Gastrocnemius medialis (tissue), 4 donors: ENCODE data around the gene GP5. TPM values are rescaled to one million over a fixed set of nuclear protein-coding genes. Genes with fewer than 3 reads are reported as not detected.

Experiments
- ATAC-seq, 2 donors: fragments of 150-250 bp; one replicate each; pipeline ENCODE4 v1.9.1; 2016
- DNase-seq, 2 donors: peaks; one replicate each; pipeline ENCODE4 v3.0.0-alpha.2; 2019
- H3K27ac ChIP-seq, 4 donors: fragments of 200-600 bp; sonication (generic); 1 replicate in 1 of 4; 2 replicates in 3 of 4; pipeline ENCODE4 v1.5.1; 2016 to 2018; ENCODE audit warnings: mild to moderate bottlenecking in 2 of 4, moderate library complexity in 1 of 4
- H3K27me3 ChIP-seq, 3 donors: fragments of 200-600 bp; sonication (generic) in 2 of 3; 1 replicate in 1 of 3; 2 replicates in 2 of 3; pipeline versions ENCODE4 v1.5.1 to v1.6.0; 2016 to 2019; ENCODE audit warnings: mild to moderate bottlenecking in 1 of 3, moderate library complexity in 1 of 3
- H3K36me3 ChIP-seq, 2 donors: fragments of 200-600 bp; sonication (generic) in 1 of 2; one replicate each; pipeline ENCODE4 v1.5.1; 2017 to 2018
- H3K4me1 ChIP-seq, 2 donors: fragments of 200-600 bp; sonication (generic) in 1 of 2; one replicate each; pipeline ENCODE4 v1.5.1; 2016 to 2017; ENCODE audit warnings: mild to moderate bottlenecking in 2 of 2
- H3K4me3 ChIP-seq, 4 donors: fragments of 200-600 bp; sonication (generic) in 3 of 4; 1 replicate in 1 of 4; 2 replicates in 3 of 4; pipeline ENCODE4 v1.5.1; 2016 to 2019; ENCODE audit warnings: mild to moderate bottlenecking in 2 of 4
- H3K9me3 ChIP-seq, 3 donors: fragments of 200-600 bp; sonication (generic) in 2 of 3; 1 replicate in 1 of 3; 2 replicates in 2 of 3; pipeline ENCODE4 v1.5.1; 2016 to 2019
- CTCF ChIP-seq, 5 experiments: fragments of 450-650 bp in 3 of 5; fragments of 200-600 bp in 2 of 5; sonication (generic) in 2 of 5; IDR thresholded peaks in 4 of 5; conservative IDR thresholded peaks in 1 of 5; 1 replicate in 4 of 5; 2 replicates in 1 of 5; pipeline ENCODE4 v1.5.1; 2016 to 2019; ENCODE audit warnings: antibody characterized with exemption in 5 of 5, mild to moderate bottlenecking in 3 of 5, moderate library complexity in 3 of 5
- POLR2A ChIP-seq, 2 donors: fragments of 450-650 bp; IDR thresholded peaks; one replicate each; pipeline ENCODE4 v1.6.1; 2017; ENCODE audit warnings: antibody characterized with exemption in 2 of 2, mild to moderate bottlenecking in 2 of 2, moderate library complexity in 2 of 2
- in situ Hi-C, 4 donors: fragments of 200-750 bp; cut with MboI; loops; one replicate each; pipeline versions ENCODE4 v1.15.0 to v1.8.0; 2017; ENCODE audit warnings: low sequenced_read_pairs in 4 of 4
- intact Hi-C: fragments of 100-400 bp; cut with DNase I; formaldehyde crosslinking; loops from one replicate; pipeline ENCODE4 v1.15.1; 2023; ENCODE audit warnings: low total_unique reads
- total RNA-seq, 4 donors: library from RNA; depleted of rRNA; stranded (reverse); fragments of >200 nt; gene quantifications; one replicate each; pipeline versions ENCODE4 v1.1.0 to v1.2.3, GENCODE V29; 2016

GP5 gene
- total RNA-seq, 4 donors from 2014 or later, result 0.10 TPM; not detected in 3

- ATAC-seq, result no peak
- Histone ChIP-seq H3K36me3 (peaks cover 3 to 58% of the 10 kb centered on the region in 2 donors), H3K4me1 (no peaks in the 10 kb centered on the region), H3K4me3 (no peak overlapping the region), H3K9me3 (no peaks in the 10 kb centered on the region), H3K27me3 (no peaks in the 10 kb centered on the region), H3K27ac (no peak overlapping the region)
- intact Hi-C loops (no loop called here), in situ Hi-C loops (no loop called here)
- no peak for TF ChIP-seq POLR2A (IDR thresholded peaks at IDR 0.05)
- TF ChIP-seq CTCF (IDR thresholded peaks at IDR 0.05 in 4 of 5, conservative IDR thresholded peaks at IDR 0.05 in 1 of 5), result no peak
- no peak for DNase-seq
Measured at GRCh38 chr3:194425399-194425798, 26.3 kb upstream of the GP5 start.

- Histone ChIP-seq H3K27ac (no peak overlapping the region), H3K4me3 (no peak overlapping the region), H3K36me3 (peaks cover 2 to 54% of the 10 kb centered on the region in 2 donors), H3K27me3 (no peaks in the 10 kb centered on the region), H3K4me1 (no peaks in the 10 kb centered on the region), H3K9me3 (no peaks in the 10 kb centered on the region)
- DNase-seq (no peak), ATAC-seq (no peak)
- in situ Hi-C loops (no loop called here), intact Hi-C loops (no loop called here)
- TF ChIP-seq POLR2A (IDR thresholded peaks at IDR 0.05), result no peak
- TF ChIP-seq CTCF (IDR thresholded peaks at IDR 0.05 in 4 of 5, conservative IDR thresholded peaks at IDR 0.05 in 1 of 5), result no peak
Measured at GRCh38 chr3:194424953-194425352, 25.9 kb upstream of the GP5 start.

- DNase-seq (no peak), ATAC-seq (no peak)
- TF ChIP-seq CTCF (IDR thresholded peaks at IDR 0.05 in 4 of 5, conservative IDR thresholded peaks at IDR 0.05 in 1 of 5), result no peak
- TF ChIP-seq POLR2A (IDR thresholded peaks at IDR 0.05), result no peak
- Histone ChIP-seq H3K4me3 (no peak overlapping the region), H3K27me3 (no peaks in the 10 kb centered on the region), H3K36me3 (peaks cover 0 to 48% of the 10 kb centered on the region in 2 donors), H3K9me3 (no peaks in the 10 kb centered on the region), H3K27ac (no peak overlapping the region), H3K4me1 (no peaks in the 10 kb centered on the region)
- in situ Hi-C loops, result no loop called here
- intact Hi-C loops, result no loop called here
Measured at GRCh38 chr3:194424373-194424772, 25.3 kb upstream of the GP5 start.

- Histone ChIP-seq H3K36me3 (peaks cover 0 to 48% of the 10 kb centered on the region in 2 donors), H3K27me3 (no peaks in the 10 kb centered on the region), H3K4me1 (no peaks in the 10 kb centered on the region), H3K4me3 (no peak overlapping the region), H3K9me3 (no peaks in the 10 kb centered on the region), H3K27ac (no peak overlapping the region)
- ATAC-seq (no peak), DNase-seq (no peak)
- intact Hi-C loops, result no loop called here
- TF ChIP-seq POLR2A (IDR thresholded peaks at IDR 0.05), result no peak
- no peak for TF ChIP-seq CTCF (IDR thresholded peaks at IDR 0.05 in 4 of 5, conservative IDR thresholded peaks at IDR 0.05 in 1 of 5)
- in situ Hi-C loops, result no loop called here
Measured at GRCh38 chr3:194423317-194423716, 24.3 kb upstream of the GP5 start.

GRCh38 chr3:194422188-194422587 is 23.1 kb upstream of the GP5 start:
- DNase-seq, result no peak
- Histone ChIP-seq H3K4me1 (peaks cover 0 to 3% of the 10 kb centered on the region in 2 donors), H3K36me3 (peaks cover 0 to 47% of the 10 kb centered on the region in 2 donors), H3K27ac (no peak overlapping the region), H3K9me3 (no peaks in the 10 kb centered on the region), H3K27me3 (no peaks in the 10 kb centered on the region), H3K4me3 (no peak overlapping the region)
- intact Hi-C loops (no loop called here), in situ Hi-C loops (no loop called here)
- no peak for ATAC-seq
- TF ChIP-seq CTCF (IDR thresholded peaks at IDR 0.05 in 4 of 5, conservative IDR thresholded peaks at IDR 0.05 in 1 of 5) (no peak), POLR2A (IDR thresholded peaks at IDR 0.05) (no peak)
